Measurements from ENCODE around the gene ADD3. TPM values are rescaled to one million over a fixed set of nuclear protein-coding genes. Genes with fewer than 3 reads are reported as not detected.

The ADD3 gene
- total RNA-seq, 3 donors from 2014 or later (not counting 1 experiment from before 2014, with no cell fraction given) = 341 to 437 (median 344) TPM

- no peak for DNase-seq
- intact Hi-C loops (cut with micrococcal nuclease) = no loop called here
- no peaks in the 10 kb centered on the region for H3K36me3 Mint-ChIP-seq
- Histone ChIP-seq H3K4me3 (ENCODE audit: low read length) (no peak overlapping the region), H3K27ac (ENCODE audit: low read length) (no peak overlapping the region), H3K9me3 (ENCODE audit: control insufficient read depth, insufficient read depth, low read length) (no peaks in the 10 kb centered on the region), H3K4me1 (ENCODE audit: control insufficient read depth, insufficient read depth, low read length) (peaks cover 8% of the 10 kb centered on the region), H3K36me3 (ENCODE audit: control insufficient read depth, insufficient read depth, low read length) (no peaks in the 10 kb centered on the region), H3K27me3 (ENCODE audit: control insufficient read depth, insufficient read depth, low read length) (peaks cover 10% of the 10 kb centered on the region)
- peaks cover 28 to 29% of the 10 kb centered on the region in 2 donors for H3K4me1 Mint-ChIP-seq
- H3K27me3 Mint-ChIP-seq (ENCODE audit: low read depth in 2 of 2) = peaks cover 14 to 29% of the 10 kb centered on the region in 2 donors
- H3K27ac Mint-ChIP-seq = no peak overlapping the region
- no peak overlapping the region for H3K4me3 Mint-ChIP-seq
- TF ChIP-seq, protein P1, sequence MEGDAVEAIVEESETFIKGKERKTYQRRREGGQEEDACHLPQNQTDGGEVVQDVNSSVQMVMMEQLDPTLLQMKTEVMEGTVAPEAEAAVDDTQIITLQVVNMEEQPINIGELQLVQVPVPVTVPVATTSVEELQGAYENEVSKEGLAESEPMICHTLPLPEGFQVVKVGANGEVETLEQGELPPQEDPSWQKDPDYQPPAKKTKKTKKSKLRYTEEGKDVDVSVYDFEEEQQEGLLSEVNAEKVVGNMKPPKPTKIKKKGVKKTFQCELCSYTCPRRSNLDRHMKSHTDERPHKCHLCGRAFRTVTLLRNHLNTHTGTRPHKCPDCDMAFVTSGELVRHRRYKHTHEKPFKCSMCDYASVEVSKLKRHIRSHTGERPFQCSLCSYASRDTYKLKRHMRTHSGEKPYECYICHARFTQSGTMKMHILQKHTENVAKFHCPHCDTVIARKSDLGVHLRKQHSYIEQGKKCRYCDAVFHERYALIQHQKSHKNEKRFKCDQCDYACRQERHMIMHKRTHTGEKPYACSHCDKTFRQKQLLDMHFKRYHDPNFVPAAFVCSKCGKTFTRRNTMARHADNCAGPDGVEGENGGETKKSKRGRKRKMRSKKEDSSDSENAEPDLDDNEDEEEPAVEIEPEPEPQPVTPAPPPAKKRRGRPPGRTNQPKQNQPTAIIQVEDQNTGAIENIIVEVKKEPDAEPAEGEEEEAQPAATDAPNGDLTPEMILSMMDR (IDR thresholded peaks at IDR 0.05) = no peak
- ATAC-seq = no peak
- 79% methylated on average over 9 of the region's 9 CpGs for WGBS (ENCODE audit: insufficient coverage)
- no peaks in the 10 kb centered on the region for H3K9me3 Mint-ChIP-seq
Measured at GRCh38 chr10:110141871-110142635, 134.3 kb downstream of the ADD3 start.

DNA sequence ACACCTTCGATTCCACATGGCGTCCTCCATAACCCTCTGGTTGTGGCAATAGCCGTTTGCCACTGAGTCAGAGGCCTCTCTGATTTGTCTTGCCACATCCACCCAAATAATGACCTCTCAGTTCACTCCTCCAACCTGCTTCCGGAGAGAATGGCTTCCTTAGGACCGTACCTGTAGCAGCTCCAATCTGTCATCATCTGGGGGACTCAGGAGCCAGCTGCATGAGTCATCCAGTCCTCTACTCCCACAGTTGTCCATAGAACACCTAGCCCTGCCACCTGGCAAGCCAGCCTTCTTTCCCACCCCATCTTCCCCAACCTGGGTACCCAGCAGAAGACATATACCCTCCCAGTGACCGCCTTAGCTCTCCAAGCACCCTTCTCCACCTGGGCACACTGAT is 135.2 kb downstream of the ADD3 start:
- H3K27me3 ChIP-seq (ENCODE audit: control insufficient read depth, insufficient read depth, low read length) = peaks cover 12% of the 10 kb centered on the region
- TF ChIP-seq, protein P1 (IDR thresholded peaks at IDR 0.05) = no peak
- DNase-seq (no peak), ATAC-seq (no peak)
- WGBS (ENCODE audit: insufficient coverage) = 91% methylated on average over 6 of the region's 6 CpGs
- Mint-ChIP-seq H3K4me1 (peaks cover 22 to 23% of the 10 kb centered on the region in 2 donors), H3K4me3 (no peak overlapping the region), H3K27ac (no peak overlapping the region), H3K9me3 (no peaks in the 10 kb centered on the region), H3K36me3 (no peaks in the 10 kb centered on the region), H3K27me3 (ENCODE audit: low read depth in 2 of 2) (peaks cover 20 to 37% of the 10 kb centered on the region in 2 donors)
- intact Hi-C loops (cut with micrococcal nuclease) = no loop called here
- no peak overlapping the region for H3K4me3 ChIP-seq (ENCODE audit: low read length)
- H3K36me3 ChIP-seq (ENCODE audit: control insufficient read depth, insufficient read depth, low read length) = no peaks in the 10 kb centered on the region
- H3K9me3 ChIP-seq (ENCODE audit: control insufficient read depth, insufficient read depth, low read length) = no peaks in the 10 kb centered on the region
- H3K27ac ChIP-seq (ENCODE audit: low read length) = no peak overlapping the region
- H3K4me1 ChIP-seq (ENCODE audit: control insufficient read depth, insufficient read depth, low read length) = peaks cover 8% of the 10 kb centered on the region

DNA sequence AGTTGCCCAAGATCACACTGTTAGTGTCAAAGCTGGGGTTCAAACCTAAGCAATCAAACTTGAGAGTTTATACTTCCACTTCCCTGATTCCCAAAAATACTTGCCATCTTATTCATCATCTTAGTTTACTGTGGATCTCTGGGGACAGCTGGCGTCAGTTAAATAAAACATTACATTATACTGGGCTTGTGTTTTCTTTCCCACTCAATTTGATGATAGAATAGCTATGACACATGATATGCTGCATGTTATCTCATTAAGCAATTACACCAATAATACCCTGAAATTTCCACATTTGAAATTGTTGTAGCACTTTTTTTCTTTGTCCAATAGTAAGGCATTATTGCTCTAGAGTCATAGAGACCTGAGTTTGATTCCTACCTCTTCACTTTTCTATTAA is 136.7 kb downstream of the ADD3 start:
- Mint-ChIP-seq H3K36me3 (no peaks in the 10 kb centered on the region), H3K9me3 (no peaks in the 10 kb centered on the region), H3K27me3 (ENCODE audit: low read depth in 2 of 2) (peaks cover 30 to 51% of the 10 kb centered on the region in 2 donors), H3K4me1 (peaks cover 21 to 27% of the 10 kb centered on the region in 2 donors), H3K4me3 (no peak overlapping the region), H3K27ac (no peak overlapping the region)
- Histone ChIP-seq H3K9me3 (ENCODE audit: control insufficient read depth, insufficient read depth, low read length) (no peaks in the 10 kb centered on the region), H3K27ac (ENCODE audit: low read length) (no peak overlapping the region), H3K36me3 (ENCODE audit: control insufficient read depth, insufficient read depth, low read length) (no peaks in the 10 kb centered on the region), H3K27me3 (ENCODE audit: control insufficient read depth, insufficient read depth, low read length) (peaks cover 21% of the 10 kb centered on the region), H3K4me1 (ENCODE audit: control insufficient read depth, insufficient read depth, low read length) (peaks cover 8% of the 10 kb centered on the region), H3K4me3 (ENCODE audit: low read length) (no peak overlapping the region)
- intact Hi-C loops (cut with micrococcal nuclease) = no loop called here
- DNase-seq = no peak
- WGBS (ENCODE audit: insufficient coverage) = 80% methylated on average over 1 of the region's 1 CpG
- TF ChIP-seq, protein P1 (IDR thresholded peaks at IDR 0.05) = no peak
- no peak for ATAC-seq

Measured in natural killer cell (primary cell).